NCI-H146 (cell line): ENCODE results near the gene SERPINH1.

Experiments used
- DNase-seq: peaks from one replicate; lab custom pipeline; 2025; lab: John Stamatoyannopoulos, UW

SERPINH1 gene

GRCh38 chr11:75596914-75597313 lies 34.9 kb downstream of the SERPINH1 start:
- no peak for DNase-seq

DNA sequence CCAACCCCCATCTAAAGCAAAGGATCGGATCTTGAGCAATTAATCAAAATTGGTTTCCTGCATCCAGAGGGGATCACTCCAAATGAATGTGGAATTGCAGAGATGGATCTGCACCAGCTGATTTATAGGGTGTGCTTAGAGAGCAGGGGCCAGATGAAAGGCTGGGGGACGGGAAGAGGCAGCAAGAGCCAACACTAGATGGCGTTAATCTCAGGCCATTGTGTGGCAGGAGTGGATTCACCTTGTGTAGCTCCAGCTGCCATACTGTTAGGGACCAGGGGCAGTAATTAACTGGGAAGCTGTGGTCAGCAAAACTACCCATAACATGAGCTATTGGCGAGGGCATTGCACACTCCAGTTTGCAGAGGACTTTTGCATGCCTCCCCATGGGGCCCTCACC lies 35.6 kb downstream of the SERPINH1 start:
- peak; percentile 90 for DNase-seq

DNA sequence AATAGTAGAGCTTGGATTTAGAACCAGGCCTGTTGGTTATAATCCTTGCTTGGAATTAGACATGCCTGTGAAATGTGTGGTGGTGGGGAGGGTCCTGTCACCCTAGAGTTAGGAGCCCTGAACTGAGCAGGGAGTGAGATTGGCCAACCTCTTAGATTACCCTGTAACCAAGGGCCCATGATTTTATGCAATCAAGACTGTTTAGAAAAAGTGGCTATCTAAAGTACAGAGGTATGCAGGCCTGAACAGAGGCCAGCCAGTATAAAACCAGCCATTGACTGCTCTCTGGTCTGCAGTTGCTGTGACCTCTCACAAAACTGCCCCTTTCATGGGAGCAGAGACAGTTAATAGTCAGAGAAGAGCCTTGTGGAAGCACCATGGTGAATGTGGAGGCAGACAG lies 36.2 kb downstream of the SERPINH1 start:
- no peak for DNase-seq

DNA sequence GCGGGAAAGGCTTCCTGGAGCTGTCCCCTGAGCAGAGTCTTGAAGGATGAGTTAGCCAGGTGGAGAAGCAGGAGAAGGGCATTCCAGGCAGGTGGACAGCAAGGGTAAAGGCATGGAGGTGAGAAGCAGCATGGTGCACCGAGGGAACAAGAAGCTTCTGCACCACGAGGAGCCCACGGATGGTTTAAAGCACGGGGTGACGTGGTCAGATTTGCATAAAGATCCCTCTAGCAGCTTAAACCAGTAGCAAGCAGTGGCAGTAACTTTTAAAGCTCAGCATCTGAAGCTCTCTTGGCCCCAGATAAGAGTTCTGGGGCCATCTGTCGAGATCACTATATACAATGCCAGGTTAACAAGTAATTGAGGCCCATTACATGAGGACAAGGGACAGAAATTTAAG lies 36.8 kb downstream of the SERPINH1 start:
- DNase-seq: no peak

DNA sequence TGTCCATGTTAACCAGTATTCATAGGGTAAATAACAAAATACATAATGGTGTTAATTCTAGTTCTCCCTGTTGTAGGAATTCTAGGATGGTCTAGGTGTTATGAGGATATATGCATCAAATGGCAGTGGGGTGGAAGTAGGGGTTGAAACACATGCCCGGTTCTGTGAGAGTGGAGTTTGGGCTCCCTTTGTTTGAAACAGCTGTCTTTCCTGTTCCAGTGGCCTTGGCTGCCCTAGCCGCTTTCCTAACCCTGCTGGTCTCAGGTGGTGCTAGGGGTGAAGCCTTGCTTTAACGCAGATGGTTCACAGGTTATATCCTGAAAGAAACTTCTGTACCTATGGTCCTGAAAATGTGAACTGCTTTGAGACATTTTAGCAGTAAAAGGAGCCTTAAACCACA lies 38.3 kb downstream of the SERPINH1 start:
- no peak for DNase-seq

DNA sequence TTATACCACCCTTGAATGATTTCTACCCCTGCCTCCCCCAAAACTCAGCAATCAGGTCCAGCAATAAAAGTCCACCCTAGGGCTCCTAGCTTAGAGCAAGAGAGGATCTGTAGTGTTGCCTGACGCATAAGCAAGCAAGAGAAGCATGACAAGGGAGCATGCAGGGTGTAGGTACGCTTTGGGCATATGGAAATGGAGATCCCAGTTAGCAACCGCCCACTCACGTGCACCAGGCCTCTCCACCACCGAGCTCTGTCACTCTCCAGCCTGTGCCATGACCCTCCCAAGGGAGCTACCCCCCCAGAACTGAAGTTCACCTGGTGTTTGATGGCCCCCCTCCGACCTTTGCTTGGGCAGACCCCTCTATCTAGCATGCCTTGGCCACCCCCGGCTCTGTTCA lies 39.4 kb downstream of the SERPINH1 start:
- no peak for DNase-seq

DNA sequence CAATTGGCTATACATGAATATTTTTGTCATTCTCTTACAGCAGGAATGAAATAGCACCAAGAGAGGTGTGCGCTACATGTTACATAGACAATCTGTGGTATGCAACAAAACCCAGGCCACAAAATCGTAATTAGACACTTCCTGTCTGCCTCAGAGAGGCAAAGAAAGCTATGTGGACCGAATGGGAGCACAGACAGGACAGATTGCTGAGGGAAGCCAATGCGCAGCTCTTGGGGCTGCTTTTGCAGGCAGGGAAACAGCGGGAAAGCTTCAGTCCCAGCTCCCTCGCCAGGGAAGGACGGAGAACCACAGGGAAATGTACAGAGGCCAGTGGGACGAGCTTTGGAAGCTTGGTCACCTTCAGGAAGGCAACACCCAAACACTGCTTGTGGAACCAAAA lies 40.9 kb downstream of the SERPINH1 start:
- no peak for DNase-seq

DNA sequence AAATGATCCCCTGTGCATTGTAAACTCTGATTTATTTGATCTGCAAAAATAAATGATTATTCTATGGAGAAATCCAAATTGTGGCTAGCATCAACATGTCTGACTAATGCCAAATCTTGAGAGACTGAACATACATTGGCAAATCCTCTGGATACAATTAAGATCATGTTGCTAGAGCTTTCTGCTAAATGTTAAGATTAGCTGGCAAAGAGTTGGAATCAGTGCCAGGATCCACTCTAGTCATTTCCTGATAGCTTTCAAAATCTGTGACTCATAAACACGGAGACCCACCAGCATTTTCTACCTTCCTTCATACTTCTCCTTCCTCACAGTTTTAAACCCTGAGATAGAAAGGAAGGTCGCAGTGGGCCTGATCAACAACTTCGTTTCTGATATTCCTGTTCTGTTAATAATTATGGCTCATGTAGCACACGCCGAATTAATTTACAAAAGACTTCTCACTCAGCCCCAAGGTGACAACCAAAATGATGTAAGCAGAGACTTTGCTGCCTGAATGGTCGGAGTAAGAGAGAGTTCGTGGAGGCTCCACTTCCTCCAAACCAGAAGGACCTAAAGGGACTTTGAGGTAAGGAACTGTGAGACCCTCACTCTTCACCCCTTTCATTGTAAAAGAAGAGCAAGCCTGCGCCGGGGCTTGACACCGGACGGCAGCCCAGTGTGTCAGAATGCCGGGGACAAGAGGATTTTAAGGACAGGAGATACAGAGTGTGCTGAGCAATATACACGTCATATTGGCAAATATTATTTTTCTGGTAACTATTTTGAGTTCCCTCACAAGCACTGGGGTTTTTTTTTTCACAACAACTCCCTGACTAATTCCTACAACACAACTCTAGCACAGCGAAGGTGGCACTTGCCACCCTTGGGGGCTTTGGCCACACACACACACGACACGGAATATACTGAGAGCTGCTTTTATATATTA lies 42.0 kb downstream of the SERPINH1 start:
- DNase-seq: no peak

DNA sequence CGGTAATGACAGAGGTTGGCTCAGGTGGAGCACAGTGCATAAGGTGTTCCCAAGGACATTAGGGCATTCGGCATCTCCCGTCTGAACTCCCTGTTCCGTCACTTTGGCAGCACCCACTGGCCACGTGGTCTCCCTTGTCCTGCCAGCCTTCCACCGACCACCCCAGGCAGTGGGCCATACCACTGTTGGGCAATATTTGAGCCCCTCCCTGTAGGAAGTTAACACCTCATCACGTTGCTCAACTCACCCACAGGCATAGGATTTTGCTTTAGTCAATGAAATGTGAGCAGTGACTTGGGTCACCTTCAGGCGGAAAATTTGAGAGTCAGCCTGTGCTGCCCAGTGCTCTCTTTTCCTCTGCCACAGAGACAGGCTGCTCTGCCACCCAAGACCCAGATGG lies 44.0 kb downstream of the SERPINH1 start:
- no peak for DNase-seq

- no peak for DNase-seq
Measured at GRCh38 chr11:75611823-75612222, 49.8 kb downstream of the SERPINH1 start.

DNA sequence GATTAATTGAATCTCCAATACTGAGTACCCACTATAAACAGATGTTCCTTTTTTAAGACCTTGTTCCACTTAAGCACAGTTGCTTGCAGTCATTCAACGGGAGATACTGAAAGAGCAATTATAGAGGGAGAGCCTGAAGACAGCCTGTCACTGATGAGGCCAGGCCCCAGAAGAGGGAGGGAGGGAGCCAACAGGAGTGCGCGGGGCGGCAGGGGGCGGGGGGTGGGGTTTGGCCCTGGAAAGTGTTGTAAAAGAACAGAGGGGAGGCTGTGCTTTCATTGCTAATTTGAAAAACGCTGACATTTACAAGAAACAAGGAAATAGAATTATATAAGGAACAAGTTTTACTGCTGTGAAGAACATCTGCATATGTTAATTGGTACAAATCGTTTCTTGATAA lies 53.7 kb downstream of the SERPINH1 start:
- no peak for DNase-seq

GRCh38 chr11:75616281-75616680 lies 54.2 kb downstream of the SERPINH1 start:
- no peak for DNase-seq
